ENCODE measurements around the gene ACOT13. TPM values are rescaled to one million over a fixed set of nuclear protein-coding genes. Genes with fewer than 3 reads are reported as not detected.
"Not testable (repeated sequence)": the region's sequence is repeated elsewhere in the genome, so short reads cannot be mapped to it uniquely, and the experiment has no call there.

ACOT13 gene
- polyA plus RNA-seq, 2 donors, result 8.7 to 21.8 TPM

GRCh38 chr6:24734710-24735109, 67.8 kb downstream of the ACOT13 start:
- not testable (repeated sequence) for H3K4me3 ChIP-seq (ENCODE audit: low read depth in 1 of 2, low read length in 2 of 2); H3K27me3 ChIP-seq (ENCODE audit: control insufficient read depth in 1 of 2, insufficient read depth in 2 of 2, low read length in 2 of 2); H3K36me3 ChIP-seq (ENCODE audit: control insufficient read depth in 2 of 2, insufficient read depth in 2 of 2, low read length in 1 of 2); H3K9me3 ChIP-seq (ENCODE audit: control insufficient read depth in 2 of 2, insufficient read depth in 1 of 2, low read depth in 1 of 2, low read length in 1 of 2); H3K4me1 ChIP-seq (ENCODE audit: control insufficient read depth in 2 of 2, insufficient read depth in 2 of 2, low read length in 1 of 2); H3K27ac ChIP-seq (ENCODE audit: low read depth in 2 of 2, low read length in 1 of 2)
- 96 to 97% methylated on average over 4 of the region's 4 CpGs for WGBS, 2 donors

GRCh38 chr6:24738741-24739140, 71.9 kb downstream of the ACOT13 start:
- Histone ChIP-seq H3K27me3 (ENCODE audit: control insufficient read depth in 1 of 2, insufficient read depth in 2 of 2, low read length in 2 of 2) (no peaks in the 10 kb centered on the region), H3K27ac (ENCODE audit: low read depth in 2 of 2, low read length in 1 of 2) (no peak overlapping the region), H3K9me3 (ENCODE audit: control insufficient read depth in 2 of 2, insufficient read depth in 1 of 2, low read depth in 1 of 2, low read length in 1 of 2) (no peaks in the 10 kb centered on the region), H3K4me3 (ENCODE audit: low read depth in 1 of 2, low read length in 2 of 2) (no peak overlapping the region), H3K4me1 (ENCODE audit: control insufficient read depth in 2 of 2, insufficient read depth in 2 of 2, low read length in 1 of 2) (no peaks in the 10 kb centered on the region), H3K36me3 (ENCODE audit: control insufficient read depth in 2 of 2, insufficient read depth in 2 of 2, low read length in 1 of 2) (no peaks in the 10 kb centered on the region)
- 46 to 54% methylated on average over 3 of the region's 3 CpGs for WGBS, 2 donors

GRCh38 chr6:24740861-24741260, 74.0 kb downstream of the ACOT13 start:
- no peak overlapping the region for H3K4me3 ChIP-seq (ENCODE audit: low read depth in 1 of 2, low read length in 2 of 2)
- H3K36me3 ChIP-seq (ENCODE audit: control insufficient read depth in 2 of 2, insufficient read depth in 2 of 2, low read length in 1 of 2), result no peaks in the 10 kb centered on the region
- no peaks in the 10 kb centered on the region for H3K9me3 ChIP-seq (ENCODE audit: control insufficient read depth in 2 of 2, insufficient read depth in 1 of 2, low read depth in 1 of 2, low read length in 1 of 2)

GRCh38 chr6:24742216-24742738, 75.4 kb downstream of the ACOT13 start:
- Histone ChIP-seq H3K9me3 (ENCODE audit: control insufficient read depth in 2 of 2, insufficient read depth in 1 of 2, low read depth in 1 of 2, low read length in 1 of 2) (no peaks in the 10 kb centered on the region), H3K36me3 (ENCODE audit: control insufficient read depth in 2 of 2, insufficient read depth in 2 of 2, low read length in 1 of 2) (no peaks in the 10 kb centered on the region), H3K27ac (ENCODE audit: low read depth in 2 of 2, low read length in 1 of 2) (peak overlapping the region; percentile 33 to 65), H3K4me3 (ENCODE audit: low read depth in 1 of 2, low read length in 2 of 2) (no peak overlapping the region), H3K27me3 (ENCODE audit: control insufficient read depth in 1 of 2, insufficient read depth in 2 of 2, low read length in 2 of 2) (no peaks in the 10 kb centered on the region), H3K4me1 (ENCODE audit: control insufficient read depth in 2 of 2, insufficient read depth in 2 of 2, low read length in 1 of 2) (no peaks in the 10 kb centered on the region)
- WGBS, 2 donors, result 86% methylated on average over 5 of the region's 5 CpGs

More at GRCh38 chr6:24740861-24741260, 74.0 kb downstream of the ACOT13 start:
- H3K27me3 ChIP-seq (ENCODE audit: control insufficient read depth in 1 of 2, insufficient read depth in 2 of 2, low read length in 2 of 2), result no peaks in the 10 kb centered on the region
- no peaks in the 10 kb centered on the region for H3K4me1 ChIP-seq (ENCODE audit: control insufficient read depth in 2 of 2, insufficient read depth in 2 of 2, low read length in 1 of 2)
- H3K27ac ChIP-seq (ENCODE audit: low read depth in 2 of 2, low read length in 1 of 2), result no peak overlapping the region

GRCh38 chr6:24743265-24743943, 76.5 kb downstream of the ACOT13 start:
- no peaks in the 10 kb centered on the region for H3K36me3 ChIP-seq (ENCODE audit: control insufficient read depth in 2 of 2, insufficient read depth in 2 of 2, low read length in 1 of 2)
- no peak overlapping the region for H3K4me3 ChIP-seq (ENCODE audit: low read depth in 1 of 2, low read length in 2 of 2)
- H3K27ac ChIP-seq (ENCODE audit: low read depth in 2 of 2, low read length in 1 of 2), result peak overlapping the region; percentile 82 to 93
- H3K9me3 ChIP-seq (ENCODE audit: control insufficient read depth in 2 of 2, insufficient read depth in 1 of 2, low read depth in 1 of 2, low read length in 1 of 2), result no peaks in the 10 kb centered on the region
- WGBS, 2 donors, result 28 to 42% methylated on average over 2 of the region's 2 CpGs
- no peaks in the 10 kb centered on the region for H3K27me3 ChIP-seq (ENCODE audit: control insufficient read depth in 1 of 2, insufficient read depth in 2 of 2, low read length in 2 of 2)
- H3K4me1 ChIP-seq (ENCODE audit: control insufficient read depth in 2 of 2, insufficient read depth in 2 of 2, low read length in 1 of 2), result no peaks in the 10 kb centered on the region

- no peaks in the 10 kb centered on the region for H3K4me1 ChIP-seq (ENCODE audit: control insufficient read depth in 2 of 2, insufficient read depth in 2 of 2, low read length in 1 of 2)
- WGBS, 2 donors, result 89 to 96% methylated on average over 3 of the region's 3 CpGs
- no peak overlapping the region for H3K27ac ChIP-seq (ENCODE audit: low read depth in 2 of 2, low read length in 1 of 2)
These were observed 77.1 kb downstream of the ACOT13 start for GRCh38 chr6:24743944-24744335.

GRCh38 chr6:24744911-24745310, 78.0 kb downstream of the ACOT13 start:
- no peaks in the 10 kb centered on the region for H3K36me3 ChIP-seq (ENCODE audit: control insufficient read depth in 2 of 2, insufficient read depth in 2 of 2, low read length in 1 of 2)
- WGBS, 2 donors, result 82 to 87% methylated on average over 5 of the region's 5 CpGs
- H3K9me3 ChIP-seq (ENCODE audit: control insufficient read depth in 2 of 2, insufficient read depth in 1 of 2, low read depth in 1 of 2, low read length in 1 of 2), result no peaks in the 10 kb centered on the region
- H3K4me3 ChIP-seq (ENCODE audit: low read depth in 1 of 2, low read length in 2 of 2), result no peak overlapping the region
- no peak overlapping the region for H3K27ac ChIP-seq (ENCODE audit: low read depth in 2 of 2, low read length in 1 of 2)
- no peaks in the 10 kb centered on the region for H3K27me3 ChIP-seq (ENCODE audit: control insufficient read depth in 1 of 2, insufficient read depth in 2 of 2, low read length in 2 of 2)
- H3K4me1 ChIP-seq (ENCODE audit: control insufficient read depth in 2 of 2, insufficient read depth in 2 of 2, low read length in 1 of 2), result no peaks in the 10 kb centered on the region

More at GRCh38 chr6:24743944-24744335, 77.1 kb downstream of the ACOT13 start:
- Histone ChIP-seq H3K4me3 (ENCODE audit: low read depth in 1 of 2, low read length in 2 of 2) (no peak overlapping the region), H3K27me3 (ENCODE audit: control insufficient read depth in 1 of 2, insufficient read depth in 2 of 2, low read length in 2 of 2) (no peaks in the 10 kb centered on the region), H3K36me3 (ENCODE audit: control insufficient read depth in 2 of 2, insufficient read depth in 2 of 2, low read length in 1 of 2) (no peaks in the 10 kb centered on the region), H3K9me3 (ENCODE audit: control insufficient read depth in 2 of 2, insufficient read depth in 1 of 2, low read depth in 1 of 2, low read length in 1 of 2) (no peaks in the 10 kb centered on the region)

GRCh38 chr6:24749297-24749696, 82.4 kb downstream of the ACOT13 start:
- Histone ChIP-seq H3K9me3 (ENCODE audit: control insufficient read depth in 2 of 2, insufficient read depth in 1 of 2, low read depth in 1 of 2, low read length in 1 of 2) (no peaks in the 10 kb centered on the region), H3K4me3 (ENCODE audit: low read depth in 1 of 2, low read length in 2 of 2) (no peak overlapping the region), H3K27ac (ENCODE audit: low read depth in 2 of 2, low read length in 1 of 2) (peak overlapping the region in 1 of 2 donors; percentile 24), H3K4me1 (ENCODE audit: control insufficient read depth in 2 of 2, insufficient read depth in 2 of 2, low read length in 1 of 2) (no peaks in the 10 kb centered on the region), H3K36me3 (ENCODE audit: control insufficient read depth in 2 of 2, insufficient read depth in 2 of 2, low read length in 1 of 2) (no peaks in the 10 kb centered on the region), H3K27me3 (ENCODE audit: control insufficient read depth in 1 of 2, insufficient read depth in 2 of 2, low read length in 2 of 2) (no peaks in the 10 kb centered on the region)
- 70 to 74% methylated on average over 3 of the region's 3 CpGs for WGBS, 2 donors

- WGBS, 2 donors, result 72 to 74% methylated on average over 3 of the region's 3 CpGs
- not testable (repeated sequence) for H3K9me3 ChIP-seq (ENCODE audit: control insufficient read depth in 2 of 2, insufficient read depth in 1 of 2, low read depth in 1 of 2, low read length in 1 of 2); H3K36me3 ChIP-seq (ENCODE audit: control insufficient read depth in 2 of 2, insufficient read depth in 2 of 2, low read length in 1 of 2); H3K27ac ChIP-seq (ENCODE audit: low read depth in 2 of 2, low read length in 1 of 2); H3K4me1 ChIP-seq (ENCODE audit: control insufficient read depth in 2 of 2, insufficient read depth in 2 of 2, low read length in 1 of 2); H3K27me3 ChIP-seq (ENCODE audit: control insufficient read depth in 1 of 2, insufficient read depth in 2 of 2, low read length in 2 of 2); H3K4me3 ChIP-seq (ENCODE audit: low read depth in 1 of 2, low read length in 2 of 2)
These were observed 84.0 kb downstream of the ACOT13 start for GRCh38 chr6:24750878-24751277.

GRCh38 chr6:24752503-24752902, 85.6 kb downstream of the ACOT13 start:
- Histone ChIP-seq H3K27ac (ENCODE audit: low read depth in 2 of 2, low read length in 1 of 2) (no peak overlapping the region), H3K36me3 (ENCODE audit: control insufficient read depth in 2 of 2, insufficient read depth in 2 of 2, low read length in 1 of 2) (no peaks in the 10 kb centered on the region), H3K27me3 (ENCODE audit: control insufficient read depth in 1 of 2, insufficient read depth in 2 of 2, low read length in 2 of 2) (no peaks in the 10 kb centered on the region), H3K4me3 (ENCODE audit: low read depth in 1 of 2, low read length in 2 of 2) (no peak overlapping the region), H3K4me1 (ENCODE audit: control insufficient read depth in 2 of 2, insufficient read depth in 2 of 2, low read length in 1 of 2) (no peaks in the 10 kb centered on the region), H3K9me3 (ENCODE audit: control insufficient read depth in 2 of 2, insufficient read depth in 1 of 2, low read depth in 1 of 2, low read length in 1 of 2) (no peaks in the 10 kb centered on the region)
- WGBS, 2 donors, result 63 to 69% methylated on average over 2 of the region's 2 CpGs
